Measurements from ENCODE around the gene RLBP1.

GRCh38 chr15:89244574-89244903 is 23.2 kb upstream of the RLBP1 start:
- TF ChIP-seq EZH2 (IDR thresholded peaks at IDR 0.05; ENCODE audit: insufficient read depth, poor library complexity, severe bottlenecking): no peak
- no peak for TF ChIP-seq EZH2phosphoT487 (IDR thresholded peaks at IDR 0.05; ENCODE audit: insufficient read depth, low read depth)

Measured in GM23248 (cell line).